HS-5 (cell line): Measurements from ENCODE around the gene PRSS33.

Experiments
- DNase-seq: peaks from one replicate; pipeline ENCODE4 v3.0.0-alpha.2; 2012; ENCODE audit warnings: low read depth

The PRSS33 gene

DNA sequence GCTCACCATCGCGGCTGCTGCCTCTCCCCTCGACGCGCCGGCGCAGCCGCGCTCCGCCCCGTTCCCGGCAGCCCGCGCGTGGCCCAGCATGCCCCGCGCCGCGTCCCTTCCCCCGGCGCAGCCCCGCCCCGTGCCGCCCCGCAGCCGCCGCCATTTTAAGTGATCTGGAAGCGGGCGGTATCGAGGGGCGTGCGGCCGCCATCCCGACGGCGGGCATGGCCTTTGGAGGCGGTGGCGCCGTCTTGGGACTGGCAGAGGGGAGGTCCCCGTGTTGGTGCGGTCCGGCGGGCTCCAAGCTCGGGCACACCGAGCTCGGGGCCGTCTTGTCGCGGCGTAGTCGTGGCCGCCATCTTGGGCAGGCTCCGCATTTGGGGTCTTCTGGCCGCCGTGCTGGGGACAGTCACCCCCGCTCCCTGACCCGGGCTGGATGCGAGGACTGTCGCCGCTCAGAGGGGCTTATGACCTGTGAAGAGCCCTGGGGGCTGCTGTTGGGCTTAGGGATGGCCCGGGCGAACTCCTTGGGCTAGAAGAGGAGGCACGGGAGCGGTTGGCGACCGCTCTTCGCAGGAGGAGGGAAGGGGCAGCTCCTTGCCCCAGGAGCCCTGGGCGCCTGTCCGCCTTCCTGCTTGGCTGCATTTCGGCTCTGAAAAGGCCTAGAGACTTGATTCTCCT is 10.0 kb downstream of the PRSS33 start, which contains the start of gene ELOB:
ELOB (minus strand) TSS at position 50 of the 672 bp plus-strand sequence; CDS start at position 9, 41 bp downstream.
- DNase-seq, result no peak

DNA sequence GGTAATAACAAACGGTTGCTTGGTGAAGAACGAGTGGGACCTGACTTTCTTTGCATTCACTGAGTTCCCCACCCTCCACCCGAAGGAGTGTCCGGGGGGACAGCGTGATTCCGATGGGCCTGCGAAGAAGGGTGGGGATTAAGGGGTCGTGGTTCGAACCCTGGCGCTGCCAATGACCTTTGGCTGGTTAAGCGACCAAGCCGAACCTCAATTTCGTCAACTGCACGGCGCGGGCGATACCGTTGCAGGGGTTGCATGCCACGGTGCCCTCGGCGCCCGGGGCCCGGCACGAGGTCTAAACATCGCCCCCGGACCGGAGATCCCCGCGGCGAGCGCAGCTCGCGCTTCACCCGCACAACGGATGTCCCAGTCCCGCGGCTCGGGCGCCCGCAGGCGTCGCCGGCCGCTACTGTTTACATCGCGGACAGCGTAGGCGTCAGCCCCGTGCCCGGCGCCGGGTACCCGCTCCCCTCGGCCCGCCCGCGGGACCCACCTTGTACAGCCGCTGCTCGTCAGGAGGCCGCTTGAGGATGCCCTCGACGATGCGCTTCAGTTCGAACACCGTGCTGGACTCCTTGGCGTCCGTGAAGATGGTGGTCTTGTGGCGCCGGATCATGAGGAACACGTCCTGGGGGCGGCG is 10.7 kb downstream of the PRSS33 start:
- no peak for DNase-seq

DNA sequence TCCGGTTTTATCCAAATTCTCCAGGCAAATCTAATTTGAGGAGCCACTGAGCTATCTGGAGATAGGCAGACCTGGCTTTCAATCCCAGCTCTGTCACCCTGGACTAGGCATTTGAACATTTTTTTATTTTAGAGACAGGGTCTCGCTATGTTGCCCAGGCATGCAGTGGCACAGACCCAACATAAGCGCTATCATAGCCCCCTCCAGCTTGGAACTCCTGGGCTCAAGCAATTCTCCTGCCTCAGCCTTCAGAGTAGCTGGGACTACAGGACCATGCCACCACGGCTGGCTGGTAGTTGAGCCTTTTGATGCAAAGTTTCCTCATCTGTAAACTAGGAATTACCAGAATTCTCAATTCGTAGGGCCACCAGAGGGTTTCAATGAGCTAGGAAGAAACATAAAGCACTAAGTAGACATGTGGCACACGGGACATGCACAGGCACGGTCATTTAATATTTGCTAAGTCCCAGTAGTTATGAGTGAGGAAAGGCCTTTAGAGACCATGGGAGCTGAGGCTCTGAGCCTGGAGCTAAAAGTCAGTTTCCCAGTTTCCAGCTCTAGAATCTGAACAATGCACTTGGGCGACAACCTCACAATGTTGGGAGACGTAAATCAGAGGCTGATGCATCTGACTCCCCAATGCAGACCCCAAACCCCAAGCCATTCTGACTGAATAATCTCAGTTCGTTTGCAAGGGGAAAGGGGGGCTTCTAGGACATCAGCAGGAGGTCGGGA is 11.4 kb downstream of the PRSS33 start:
- no peak for DNase-seq

GRCh38 chr16:2775131-2775716 is 12.1 kb downstream of the PRSS33 start:
- no peak for DNase-seq

- no peak for DNase-seq
Observed at GRCh38 chr16:2774161-2774891, 13.0 kb downstream of the PRSS33 start.

GRCh38 chr16:2773188-2773968 is 14.0 kb downstream of the PRSS33 start:
- peak; percentile 36 for DNase-seq

DNA sequence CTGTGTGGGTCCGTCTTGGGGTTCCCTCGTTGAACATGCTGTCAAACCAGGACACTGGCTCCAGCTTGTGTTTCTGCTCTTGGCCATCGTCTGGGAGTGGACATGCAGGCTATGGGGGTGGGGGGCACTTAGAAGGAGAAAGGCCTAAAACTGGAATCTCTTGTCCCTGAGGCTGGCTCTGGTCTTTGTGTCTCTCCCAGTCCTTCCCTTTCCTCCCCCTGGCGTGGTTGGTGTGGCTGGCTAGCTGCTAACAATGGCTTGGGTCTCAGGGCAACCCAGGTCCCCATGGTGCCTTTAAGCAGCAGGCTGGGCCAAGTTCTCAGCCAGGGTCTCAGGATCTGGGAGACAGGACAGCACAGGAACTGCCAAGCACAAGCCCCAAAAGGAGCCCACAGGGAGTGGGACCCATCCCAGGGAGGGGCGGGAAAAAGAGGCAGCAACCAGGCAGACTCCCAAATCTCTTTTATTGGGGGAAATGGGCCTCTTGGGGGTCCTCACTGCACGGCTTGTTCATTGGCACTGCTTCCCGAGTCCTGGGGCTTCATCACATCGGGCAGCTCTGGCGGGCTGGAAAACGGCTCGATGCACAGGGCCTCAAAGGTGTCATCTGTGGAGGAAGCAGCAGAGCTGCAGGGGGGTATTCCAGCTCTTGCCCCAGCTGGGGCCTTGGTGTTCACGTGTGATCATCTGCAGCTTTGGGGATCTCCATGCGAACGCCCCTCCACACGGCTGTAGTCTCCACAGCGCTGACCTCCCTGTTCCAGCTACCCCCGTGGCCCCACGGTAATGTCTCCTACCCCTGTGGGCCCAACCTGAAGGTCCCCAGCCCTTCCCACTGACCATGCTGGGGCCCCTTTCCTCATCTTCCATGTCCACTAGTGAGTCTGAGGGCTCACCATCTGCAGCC is 15.6 kb downstream of the PRSS33 start:
- no peak for DNase-seq

DNA sequence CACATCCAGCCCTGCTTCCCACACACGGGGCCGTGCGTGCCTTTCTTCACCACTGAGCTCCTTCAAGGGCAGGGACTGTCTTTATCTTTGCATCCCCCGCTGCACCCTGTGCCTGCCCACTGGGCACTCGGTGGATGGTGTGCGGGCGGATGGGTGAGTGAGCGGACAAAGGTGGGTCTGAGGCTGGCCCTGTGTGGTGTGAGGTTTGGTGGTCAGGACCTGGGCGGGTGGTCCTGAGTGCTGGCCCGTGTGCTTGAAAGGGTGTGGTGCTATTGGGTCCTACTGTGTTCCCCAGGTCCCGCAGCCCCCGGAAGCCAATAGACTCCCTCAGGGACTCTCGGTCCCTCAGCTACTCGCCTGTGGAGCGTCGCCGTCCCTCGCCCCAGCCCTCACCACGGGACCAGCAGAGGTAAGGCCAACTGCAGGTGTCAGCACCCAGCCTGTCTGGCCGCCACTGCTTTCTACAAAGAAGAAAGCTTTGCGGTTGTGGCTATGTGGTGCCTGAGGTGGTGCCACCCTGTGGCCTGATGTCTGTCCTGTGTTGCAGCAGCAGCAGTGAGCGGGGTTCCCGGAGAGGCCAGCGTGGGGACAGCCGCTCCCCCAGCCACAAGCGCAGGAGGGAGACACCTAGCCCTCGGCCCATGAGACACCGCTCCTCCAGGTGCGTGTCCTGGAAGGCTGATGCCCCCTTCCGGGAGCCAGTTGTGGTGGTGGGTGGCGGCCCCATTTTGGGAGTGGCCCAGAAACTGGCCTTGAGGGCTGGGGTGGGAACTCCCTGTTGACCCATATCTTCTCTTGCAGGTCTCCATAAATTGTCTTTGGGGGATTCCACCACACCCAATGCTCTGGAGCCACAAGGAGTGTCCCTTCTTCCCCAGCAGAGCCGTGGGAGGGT is 17.1 kb downstream of the PRSS33 start:
- no peak for DNase-seq

DNA sequence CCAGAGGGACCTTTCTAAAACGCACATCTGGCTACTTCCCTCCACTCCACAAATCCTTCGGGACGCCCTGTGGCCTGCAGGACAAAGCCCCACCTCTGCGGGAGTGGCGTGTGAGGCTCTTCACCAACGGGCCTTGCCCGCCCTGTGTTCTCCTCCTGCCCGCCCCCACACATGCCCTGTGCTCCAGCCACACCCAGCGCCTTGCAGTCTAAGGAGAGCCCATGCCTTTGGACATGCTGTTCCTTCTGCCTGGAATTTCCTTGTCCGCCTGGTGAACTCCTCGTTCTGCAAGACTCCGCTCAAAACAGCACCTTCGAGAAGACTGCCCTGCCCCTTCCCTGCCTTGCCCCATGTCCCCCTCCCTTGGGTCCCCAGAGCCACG is 17.7 kb downstream of the PRSS33 start:
- DNase-seq, result no peak

DNA sequence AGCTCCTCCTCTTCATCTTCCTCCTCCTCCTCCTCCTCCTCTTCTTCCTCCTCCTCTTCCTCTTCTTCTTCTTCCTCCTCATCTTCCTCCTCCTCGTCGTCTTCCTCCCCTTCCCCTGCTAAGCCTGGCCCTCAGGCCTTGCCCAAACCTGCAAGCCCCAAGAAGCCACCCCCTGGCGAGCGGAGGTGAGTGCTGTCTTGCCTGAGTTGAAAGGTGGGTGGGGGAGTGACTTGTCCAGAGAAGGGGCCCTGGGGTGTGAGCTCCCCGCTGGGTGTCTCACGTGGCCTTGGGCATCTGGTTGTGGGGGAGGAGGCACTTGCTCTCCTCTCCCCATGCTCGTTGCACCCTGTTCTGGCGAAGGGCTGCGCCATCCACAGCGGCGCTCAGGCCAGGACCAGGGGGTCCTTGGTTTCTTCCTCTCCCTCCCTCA is 18.2 kb downstream of the PRSS33 start:
- DNase-seq, result no peak

GRCh38 chr16:2768403-2769089 is 18.8 kb downstream of the PRSS33 start:
- DNase-seq, result no peak

DNA sequence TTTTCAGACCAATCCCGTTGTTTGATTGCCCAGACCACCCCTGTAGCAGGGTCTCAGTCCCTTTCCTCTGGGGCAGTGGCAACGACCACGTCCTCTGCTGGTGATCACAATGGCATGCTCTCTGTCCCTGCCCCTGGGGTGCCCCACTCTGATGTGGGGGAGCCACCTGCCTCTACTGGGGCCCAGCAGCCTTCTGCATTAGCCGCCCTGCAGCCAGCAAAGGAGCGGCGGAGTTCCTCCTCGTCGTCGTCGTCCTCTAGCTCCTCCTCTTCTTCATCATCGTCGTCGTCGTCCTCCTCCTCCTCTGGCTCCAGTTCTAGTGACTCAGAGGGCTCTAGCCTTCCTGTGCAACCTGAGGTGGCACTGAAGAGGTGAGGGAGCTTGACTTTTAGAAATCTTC is 19.5 kb downstream of the PRSS33 start:
- no peak for DNase-seq

- DNase-seq, result no peak
Observed at GRCh38 chr16:2767140-2767731, 20.1 kb downstream of the PRSS33 start.

DNA sequence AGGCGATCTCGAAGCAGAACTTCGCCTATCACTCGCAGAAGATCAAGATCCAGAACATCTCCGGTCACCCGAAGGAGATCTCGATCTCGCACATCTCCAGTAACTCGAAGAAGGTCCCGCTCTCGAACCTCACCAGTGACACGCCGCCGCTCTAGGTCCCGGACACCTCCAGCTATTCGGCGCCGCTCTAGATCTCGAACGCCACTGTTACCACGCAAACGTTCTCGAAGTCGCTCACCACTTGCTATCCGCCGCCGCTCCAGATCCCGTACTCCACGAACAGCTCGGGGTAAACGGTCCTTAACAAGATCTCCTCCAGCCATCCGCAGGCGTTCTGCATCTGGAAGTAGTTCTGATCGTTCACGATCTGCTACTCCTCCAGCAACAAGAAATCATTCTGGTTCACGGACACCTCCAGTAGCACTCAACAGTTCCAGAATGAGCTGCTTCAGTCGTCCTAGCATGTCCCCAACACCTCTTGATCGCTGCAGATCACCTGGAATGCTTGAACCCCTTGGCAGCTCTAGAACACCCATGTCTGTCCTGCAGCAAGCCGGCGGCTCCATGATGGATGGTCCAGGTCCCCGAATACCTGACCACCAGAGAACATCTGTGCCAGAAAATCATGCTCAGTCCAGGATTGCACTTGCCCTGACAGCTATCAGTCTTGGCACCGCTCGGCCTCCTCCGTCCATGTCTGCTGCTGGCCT is 20.8 kb downstream of the PRSS33 start:
- DNase-seq, result no peak

GRCh38 chr16:2765462-2766404 is 21.6 kb downstream of the PRSS33 start:
- DNase-seq, result no peak

- DNase-seq, result no peak
Observed at GRCh38 chr16:2764718-2765117, 22.6 kb downstream of the PRSS33 start.
